ENCODE measurements around the gene CENPB. TPM values are rescaled to one million over a fixed set of nuclear protein-coding genes. Genes with fewer than 3 reads are reported as not detected.

Gene CENPB
- total RNA-seq, 1 experiment from 2014 or later: 84.3 TPM

GRCh38 chr20:3787324-3788014 is 929 bp upstream of the CENPB start:
- Mint-ChIP-seq H3K4me1 (ENCODE audit: low read depth, unreplicated experiment) (peaks cover 7% of the 10 kb centered on the region), H3K27me3 (ENCODE audit: insufficient read depth, unreplicated experiment) (peaks cover 3% of the 10 kb centered on the region), H3K9me3 (ENCODE audit: unreplicated experiment) (no peaks in the 10 kb centered on the region), H3K4me3 (ENCODE audit: unreplicated experiment) (peak overlapping the region; percentile 74), H3K36me3 (ENCODE audit: insufficient read depth, unreplicated experiment) (peaks cover 7% of the 10 kb centered on the region), H3K27ac (ENCODE audit: unreplicated experiment) (no peak overlapping the region)
- no peak for TF ChIP-seq CTCF (IDR thresholded peaks at IDR 0.05; ENCODE audit: insufficient read depth in 1 of 2, low read depth in 1 of 2, low read length in 1 of 2, severe bottlenecking in 1 of 2, unreplicated experiment in 1 of 2)
- peaks cover 29% of the 10 kb centered on the region for H3K4me1 ChIP-seq
- ChIA-PET POLR2A (interaction anchor here (1.0 to 2.1 kb wide), 2 partner anchors 19 to 31 kb away, joined by 3 to 7 read pairs; no protein-coding TSS in a partner anchor), CTCF (interaction anchor here (0.6 to 2.5 kb wide), 12 partner anchors 9 to 222 kb away, joined by 3 to 27 read pairs (median 4); partner anchors contain the start of genes ADISSP, AP5S1 and CDC25B)
- H3K36me3 ChIP-seq (ENCODE audit: control insufficient read depth, insufficient read depth, low read length): no peaks in the 10 kb centered on the region
- no peaks in the 10 kb centered on the region for H3K27me3 ChIP-seq (replicated peaks; ENCODE audit: control insufficient read depth, insufficient read depth, low read length)
- BruUV-seq (replicated peaks): TSS peak; percentile 70
- no peaks in the 10 kb centered on the region for H3K9me3 ChIP-seq
- intact Hi-C loops (cut with micrococcal nuclease; ENCODE audit: unreplicated experiment): loop anchor here (5.0 kb wide), 1 partner anchor 70 kb away; no protein-coding TSS in a partner anchor
- no peak for DNase-seq
- H3K4me3 ChIP-seq (ENCODE audit: low read depth, low read length): peak overlapping the region; percentile 32

- no TSS peak for BruUV-seq (replicated peaks)
- H3K36me3 Mint-ChIP-seq (ENCODE audit: insufficient read depth, unreplicated experiment): peaks cover 12% of the 10 kb centered on the region
- H3K27ac Mint-ChIP-seq (ENCODE audit: unreplicated experiment): no peak overlapping the region
- no peaks in the 10 kb centered on the region for H3K9me3 Mint-ChIP-seq (ENCODE audit: unreplicated experiment)
- intact Hi-C loops (cut with micrococcal nuclease; ENCODE audit: unreplicated experiment): loop anchor here (1.0 to 5.0 kb wide), 2 partner anchors 34 to 71 kb away; partner anchors contain the start of gene AP5S1
- peaks cover 7% of the 10 kb centered on the region for H3K4me1 Mint-ChIP-seq (ENCODE audit: low read depth, unreplicated experiment)
- Histone ChIP-seq H3K4me1 (peaks cover 29% of the 10 kb centered on the region), H3K9me3 (no peaks in the 10 kb centered on the region), H3K27me3 (replicated peaks; ENCODE audit: control insufficient read depth, insufficient read depth, low read length) (no peaks in the 10 kb centered on the region), H3K36me3 (ENCODE audit: control insufficient read depth, insufficient read depth, low read length) (no peaks in the 10 kb centered on the region), H3K4me3 (ENCODE audit: low read depth, low read length) (peak overlapping the region; percentile 89)
- CTCF ChIA-PET: interaction anchor here (0.6 to 2.5 kb wide), 10 partner anchors 10 to 286 kb away, joined by 3 to 27 read pairs (median 5); partner anchors contain the start of genes ADISSP, AP5S1, CDC25B and MAVS
- no peak for TF ChIP-seq CTCF (IDR thresholded peaks at IDR 0.05; ENCODE audit: insufficient read depth in 1 of 2, low read depth in 1 of 2, low read length in 1 of 2, severe bottlenecking in 1 of 2, unreplicated experiment in 1 of 2)
- POLR2A ChIA-PET: interaction anchor here (0.8 to 2.1 kb wide), 4 partner anchors 10 to 34 kb away, joined by 3 to 12 read pairs (median 6); partner anchors contain the start of genes AP5S1 and CDC25B
- DNase-seq: peak; percentile 61 to 71
- H3K27me3 Mint-ChIP-seq (ENCODE audit: insufficient read depth, unreplicated experiment): peaks cover 3% of the 10 kb centered on the region
- peak overlapping the region; percentile 74 for H3K4me3 Mint-ChIP-seq (ENCODE audit: unreplicated experiment)
Measured at GRCh38 chr20:3786126-3786484, 435 bp downstream of the CENPB start.

- TF ChIP-seq CTCF (IDR thresholded peaks at IDR 0.05; ENCODE audit: insufficient read depth in 1 of 2, low read depth in 1 of 2, low read length in 1 of 2, severe bottlenecking in 1 of 2, unreplicated experiment in 1 of 2): no peak
- intact Hi-C loops (cut with micrococcal nuclease; ENCODE audit: unreplicated experiment): loop anchor here (1.0 to 5.0 kb wide), 2 partner anchors 35 to 72 kb away; partner anchors contain the start of gene AP5S1
- CTCF ChIA-PET: interaction anchor here (1.1 to 2.5 kb wide), 4 partner anchors 17 to 287 kb away, joined by 3 to 27 read pairs (median 12); partner anchors contain the start of genes ADISSP and AP5S1
- Histone ChIP-seq H3K4me3 (ENCODE audit: low read depth, low read length) (peak overlapping the region; percentile 89), H3K36me3 (ENCODE audit: control insufficient read depth, insufficient read depth, low read length) (no peaks in the 10 kb centered on the region), H3K9me3 (no peaks in the 10 kb centered on the region), H3K27me3 (replicated peaks; ENCODE audit: control insufficient read depth, insufficient read depth, low read length) (no peaks in the 10 kb centered on the region), H3K4me1 (peaks cover 29% of the 10 kb centered on the region)
- peak overlapping the region; percentile 74 for H3K4me3 Mint-ChIP-seq (ENCODE audit: unreplicated experiment)
- no peaks in the 10 kb centered on the region for H3K9me3 Mint-ChIP-seq (ENCODE audit: unreplicated experiment)
- peaks cover 14% of the 10 kb centered on the region for H3K36me3 Mint-ChIP-seq (ENCODE audit: insufficient read depth, unreplicated experiment)
- POLR2A ChIA-PET: interaction anchor here (1.5 to 2.1 kb wide), 3 partner anchors 10 to 35 kb away, joined by 5 to 12 read pairs (median 7); partner anchors contain the start of genes AP5S1 and CDC25B
- no peak for DNase-seq
- no peak overlapping the region for H3K27ac Mint-ChIP-seq (ENCODE audit: unreplicated experiment)
- no TSS peak for BruUV-seq (replicated peaks)
- peaks cover 7% of the 10 kb centered on the region for H3K4me1 Mint-ChIP-seq (ENCODE audit: low read depth, unreplicated experiment)
- peaks cover 3% of the 10 kb centered on the region for H3K27me3 Mint-ChIP-seq (ENCODE audit: insufficient read depth, unreplicated experiment)
Measured at GRCh38 chr20:3785240-3786125, 1.1 kb downstream of the CENPB start.
